Skeletal muscle satellite cell (primary cell): ENCODE data around the gene MSRB1.

Source experiments
- H3K27me3 ChIP-seq: 2 replicates; pipeline ENCODE4 v1.7.0; 2013; ENCODE audit warnings: low read length; ENCODE audit not compliant: control insufficient read depth, insufficient read depth
- H3K36me3 ChIP-seq: 2 replicates; pipeline ENCODE4 v1.7.0; 2013; ENCODE audit warnings: mild to moderate bottlenecking, control low read depth, low read length; ENCODE audit not compliant: insufficient read depth
- H3K4me1 ChIP-seq: 2 replicates; pipeline ENCODE4 v1.7.0; 2013; ENCODE audit warnings: low read length; ENCODE audit not compliant: control insufficient read depth, insufficient read depth
- H3K4me2 ChIP-seq: 2 replicates; pipeline ENCODE4 v1.7.0; 2013; ENCODE audit warnings: mild to moderate bottlenecking, low read length
- H3K4me3 ChIP-seq: 2 replicates; pipeline ENCODE4 v1.7.0; 2013; ENCODE audit warnings: low read length
- H3K9ac ChIP-seq: 2 replicates; pipeline ENCODE4 v1.7.0; 2013; ENCODE audit warnings: mild to moderate bottlenecking, low read depth, low read length, moderate library complexity
- H3K9me3 ChIP-seq: replicated peaks from 2 replicates; pipeline ENCODE4 v1.7.0; 2013; ENCODE audit warnings: mild to moderate bottlenecking, control low read depth, low read length

The MSRB1 gene

GRCh38 chr16:1917056-1917664, 25.8 kb downstream of the MSRB1 start:
- Histone ChIP-seq H3K27me3 (peaks cover 77% of the 10 kb centered on the region), H3K4me2 (no peak overlapping the region), H3K36me3 (no peaks in the 10 kb centered on the region), H3K4me1 (no peaks in the 10 kb centered on the region), H3K9me3 (no peaks in the 10 kb centered on the region), H3K9ac (no peak overlapping the region), H3K4me3 (no peak overlapping the region)

GRCh38 chr16:1916640-1916990, 26.4 kb downstream of the MSRB1 start:
- no peaks in the 10 kb centered on the region for H3K9me3 ChIP-seq
- no peak overlapping the region for H3K4me2 ChIP-seq
- H3K9ac ChIP-seq = no peak overlapping the region
- H3K4me3 ChIP-seq = no peak overlapping the region
- no peaks in the 10 kb centered on the region for H3K4me1 ChIP-seq
- peaks cover 76% of the 10 kb centered on the region for H3K27me3 ChIP-seq
- H3K36me3 ChIP-seq = no peaks in the 10 kb centered on the region

GRCh38 chr16:1915732-1916639, 27.0 kb downstream of the MSRB1 start:
- H3K4me2 ChIP-seq = no peak overlapping the region
- no peaks in the 10 kb centered on the region for H3K9me3 ChIP-seq
- H3K27me3 ChIP-seq = peaks cover 69% of the 10 kb centered on the region
- H3K9ac ChIP-seq = no peak overlapping the region
- no peaks in the 10 kb centered on the region for H3K4me1 ChIP-seq
- no peaks in the 10 kb centered on the region for H3K36me3 ChIP-seq
- H3K4me3 ChIP-seq = no peak overlapping the region

- no peak overlapping the region for H3K4me3 ChIP-seq
- no peaks in the 10 kb centered on the region for H3K9me3 ChIP-seq
- H3K4me2 ChIP-seq = no peak overlapping the region
- H3K9ac ChIP-seq = no peak overlapping the region
- H3K27me3 ChIP-seq = peaks cover 59% of the 10 kb centered on the region
- no peaks in the 10 kb centered on the region for H3K36me3 ChIP-seq
- H3K4me1 ChIP-seq = no peaks in the 10 kb centered on the region
Observed at GRCh38 chr16:1914988-1915387, 28.0 kb downstream of the MSRB1 start.

GRCh38 chr16:1914084-1914608, 28.9 kb downstream of the MSRB1 start:
- Histone ChIP-seq H3K9me3 (no peaks in the 10 kb centered on the region), H3K4me2 (no peak overlapping the region), H3K27me3 (peaks cover 56% of the 10 kb centered on the region), H3K9ac (no peak overlapping the region), H3K4me3 (no peak overlapping the region), H3K36me3 (no peaks in the 10 kb centered on the region), H3K4me1 (no peaks in the 10 kb centered on the region)

- Histone ChIP-seq H3K9me3 (no peaks in the 10 kb centered on the region), H3K36me3 (no peaks in the 10 kb centered on the region), H3K4me2 (no peak overlapping the region), H3K4me3 (no peak overlapping the region), H3K9ac (no peak overlapping the region), H3K27me3 (peaks cover 56% of the 10 kb centered on the region), H3K4me1 (no peaks in the 10 kb centered on the region)
Observed at GRCh38 chr16:1913327-1914083, 29.5 kb downstream of the MSRB1 start.

GRCh38 chr16:1912215-1912543, 30.8 kb downstream of the MSRB1 start:
- Histone ChIP-seq H3K9ac (no peak overlapping the region), H3K27me3 (peaks cover 58% of the 10 kb centered on the region), H3K9me3 (no peaks in the 10 kb centered on the region), H3K4me3 (no peak overlapping the region), H3K4me1 (no peaks in the 10 kb centered on the region), H3K4me2 (no peak overlapping the region), H3K36me3 (no peaks in the 10 kb centered on the region)

GRCh38 chr16:1911467-1912214, 31.4 kb downstream of the MSRB1 start:
- Histone ChIP-seq H3K9me3 (no peaks in the 10 kb centered on the region), H3K4me1 (no peaks in the 10 kb centered on the region), H3K27me3 (peaks cover 58% of the 10 kb centered on the region), H3K9ac (no peak overlapping the region), H3K36me3 (no peaks in the 10 kb centered on the region), H3K4me3 (no peak overlapping the region), H3K4me2 (no peak overlapping the region)

GRCh38 chr16:1909561-1910231, 33.3 kb downstream of the MSRB1 start:
- Histone ChIP-seq H3K27me3 (peaks cover 60% of the 10 kb centered on the region), H3K9me3 (no peaks in the 10 kb centered on the region), H3K36me3 (no peaks in the 10 kb centered on the region), H3K4me1 (no peaks in the 10 kb centered on the region), H3K4me2 (no peak overlapping the region), H3K4me3 (no peak overlapping the region), H3K9ac (no peak overlapping the region)

- H3K9me3 ChIP-seq = no peaks in the 10 kb centered on the region
- no peak overlapping the region for H3K4me2 ChIP-seq
- peaks cover 61% of the 10 kb centered on the region for H3K27me3 ChIP-seq
- H3K9ac ChIP-seq = no peak overlapping the region
- H3K4me1 ChIP-seq = no peaks in the 10 kb centered on the region
- no peak overlapping the region for H3K4me3 ChIP-seq
- H3K36me3 ChIP-seq = no peaks in the 10 kb centered on the region
Observed at GRCh38 chr16:1908983-1909382, 34.0 kb downstream of the MSRB1 start.
